Measurements from ENCODE around the gene FAM167B. TPM values are rescaled to one million over a fixed set of nuclear protein-coding genes. Genes with fewer than 3 reads are reported as not detected.

The FAM167B gene
- total RNA-seq, 4 donors from 2014 or later = 0.40 to 4.4 (median 2.2) TPM

GRCh38 chr1:32266921-32267591 lies 20.0 kb downstream of the FAM167B start:
- no peaks in the 10 kb centered on the region for H3K36me3 ChIP-seq
- 33 to 65% methylated on average over 3 of the region's 7 CpGs for WGBS, 2 donors (ENCODE audit: low coverage in 1 of 2)
- peak; percentile 43 for ATAC-seq

GRCh38 chr1:32269744-32270143 lies 22.7 kb downstream of the FAM167B start:
- H3K4me1 ChIP-seq = no peaks in the 10 kb centered on the region
- H3K36me3 ChIP-seq = no peaks in the 10 kb centered on the region
- peaks cover 31% of the 10 kb centered on the region for H3K27me3 ChIP-seq
- no peak for TF ChIP-seq POLR2A (IDR thresholded peaks at IDR 0.05)
- TF ChIP-seq POLR2AphosphoS5 (IDR thresholded peaks at IDR 0.05) = no peak
- no peak for TF ChIP-seq EP300 (IDR thresholded peaks at IDR 0.05)
- no peak for TF ChIP-seq CTCF (IDR thresholded peaks at IDR 0.05)
- no peaks in the 10 kb centered on the region for H3K9me3 ChIP-seq
- ATAC-seq = no peak
- H3K4me3 ChIP-seq = no peak overlapping the region
- H3K27ac ChIP-seq = no peak overlapping the region

More at GRCh38 chr1:32266921-32267591, 20.0 kb downstream of the FAM167B start:
- Histone ChIP-seq H3K27ac (no peak overlapping the region), H3K4me1 (no peaks in the 10 kb centered on the region), H3K9me3 (no peaks in the 10 kb centered on the region), H3K27me3 (peaks cover 6% of the 10 kb centered on the region), H3K4me3 (no peak overlapping the region)
- TF ChIP-seq EP300 (IDR thresholded peaks at IDR 0.05) = no peak
- TF ChIP-seq CTCF (IDR thresholded peaks at IDR 0.05) = no peak
- TF ChIP-seq POLR2A (IDR thresholded peaks at IDR 0.05) = no peak
- TF ChIP-seq POLR2AphosphoS5 (IDR thresholded peaks at IDR 0.05) = no peak

GRCh38 chr1:32272557-32273390 lies 25.8 kb downstream of the FAM167B start:
- no peak for TF ChIP-seq CTCF (IDR thresholded peaks at IDR 0.05)
- TF ChIP-seq EP300 (IDR thresholded peaks at IDR 0.05) = no peak
- TF ChIP-seq POLR2AphosphoS5 (IDR thresholded peaks at IDR 0.05) = no peak
- Histone ChIP-seq H3K4me1 (peaks cover 0 to 7% (median 0%) of the 10 kb centered on the region in 3 donors), H3K27ac (no peak overlapping the region), H3K4me3 (no peak overlapping the region), H3K36me3 (no peaks in the 10 kb centered on the region), H3K9me3 (no peaks in the 10 kb centered on the region), H3K27me3 (peaks cover 53% of the 10 kb centered on the region)
- 42 to 63% methylated on average over 7 of the region's 7 CpGs for whole genome bisulfite sequencing, 2 donors (ENCODE audit: low coverage in 1 of 2)
- no peak for ATAC-seq

GRCh38 chr1:32273391-32274208 lies 26.6 kb downstream of the FAM167B start:
- WGBS, 2 donors (ENCODE audit: low coverage in 1 of 2) = 36 to 39% methylated on average over 7 to 8 of the region's 10 CpGs
- Histone ChIP-seq H3K27me3 (peaks cover 53% of the 10 kb centered on the region), H3K27ac (no peak overlapping the region), H3K4me3 (no peak overlapping the region), H3K4me1 (peaks cover 0 to 7% (median 0%) of the 10 kb centered on the region in 3 donors), H3K36me3 (no peaks in the 10 kb centered on the region), H3K9me3 (no peaks in the 10 kb centered on the region)
- no peak for ATAC-seq
- TF ChIP-seq CTCF (IDR thresholded peaks at IDR 0.05) = no peak
- TF ChIP-seq POLR2A (IDR thresholded peaks at IDR 0.05) = no peak
- no peak for TF ChIP-seq POLR2AphosphoS5 (IDR thresholded peaks at IDR 0.05)
- no peak for TF ChIP-seq EP300 (IDR thresholded peaks at IDR 0.05)

Data from gastroesophageal sphincter (tissue), 4 donors.